Measurements from ENCODE around the gene LRRFIP1.

- peak; percentile 17 to 67 for TF ChIP-seq POLR2A (IDR thresholded peaks at IDR 0.05)
- TF ChIP-seq, protein P1, sequence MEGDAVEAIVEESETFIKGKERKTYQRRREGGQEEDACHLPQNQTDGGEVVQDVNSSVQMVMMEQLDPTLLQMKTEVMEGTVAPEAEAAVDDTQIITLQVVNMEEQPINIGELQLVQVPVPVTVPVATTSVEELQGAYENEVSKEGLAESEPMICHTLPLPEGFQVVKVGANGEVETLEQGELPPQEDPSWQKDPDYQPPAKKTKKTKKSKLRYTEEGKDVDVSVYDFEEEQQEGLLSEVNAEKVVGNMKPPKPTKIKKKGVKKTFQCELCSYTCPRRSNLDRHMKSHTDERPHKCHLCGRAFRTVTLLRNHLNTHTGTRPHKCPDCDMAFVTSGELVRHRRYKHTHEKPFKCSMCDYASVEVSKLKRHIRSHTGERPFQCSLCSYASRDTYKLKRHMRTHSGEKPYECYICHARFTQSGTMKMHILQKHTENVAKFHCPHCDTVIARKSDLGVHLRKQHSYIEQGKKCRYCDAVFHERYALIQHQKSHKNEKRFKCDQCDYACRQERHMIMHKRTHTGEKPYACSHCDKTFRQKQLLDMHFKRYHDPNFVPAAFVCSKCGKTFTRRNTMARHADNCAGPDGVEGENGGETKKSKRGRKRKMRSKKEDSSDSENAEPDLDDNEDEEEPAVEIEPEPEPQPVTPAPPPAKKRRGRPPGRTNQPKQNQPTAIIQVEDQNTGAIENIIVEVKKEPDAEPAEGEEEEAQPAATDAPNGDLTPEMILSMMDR (IDR thresholded peaks at IDR 0.05) = no peak
Observed at GRCh38 chr2:237603718-237604362, 23.5 kb upstream of the LRRFIP1 start.

Data from uterus (tissue), 2 donors.